ENCODE results near the gene RAB37. TPM values are rescaled to one million over a fixed set of nuclear protein-coding genes. Genes with fewer than 3 reads are reported as not detected.

The RAB37 gene
- total RNA-seq, 1 experiment from 2014 or later, result 8.9 TPM

GRCh38 chr17:74796866-74797265 lies 59.8 kb downstream of the RAB37 start:
- ChIA-PET POLR2A (interaction anchor here (0.6 kb wide), 1 partner anchor 965 kb away, joined by 7 read pairs; no protein-coding TSS in a partner anchor), CTCF (no interaction called here)
- no peaks in the 10 kb centered on the region for H3K4me1 Mint-ChIP-seq
- peaks cover 15% of the 10 kb centered on the region for H3K36me3 Mint-ChIP-seq
- H3K9me3 Mint-ChIP-seq, result no peaks in the 10 kb centered on the region
- H3K27ac Mint-ChIP-seq, result no peak overlapping the region
- ATAC-seq (no peak), DNase-seq (ENCODE audit: low spot score) (no peak)
- H3K4me3 Mint-ChIP-seq, result no peak overlapping the region
- H3K27me3 Mint-ChIP-seq (ENCODE audit: low read depth), result no peaks in the 10 kb centered on the region
- no peak for TF ChIP-seq GRHL2 (CRISPR knock-in tag; IDR thresholded peaks at IDR 0.05; ENCODE audit: insufficient replicate concordance, severe bottlenecking)
- no peak for TF ChIP-seq HMGXB4 (CRISPR knock-in tag; IDR thresholded peaks at IDR 0.05)
- no peak for TF ChIP-seq PREB (CRISPR knock-in tag; IDR thresholded peaks at IDR 0.05; ENCODE audit: borderline replicate concordance)
- no peak for TF ChIP-seq RELA (CRISPR knock-in tag; IDR thresholded peaks at IDR 0.05; ENCODE audit: borderline replicate concordance)
- TF ChIP-seq ZSCAN18 (CRISPR knock-in tag; IDR thresholded peaks at IDR 0.05), result no peak
- TF ChIP-seq ZNF219 (CRISPR knock-in tag; IDR thresholded peaks at IDR 0.05; ENCODE audit: borderline replicate concordance), result no peak
- TF ChIP-seq SP1 (CRISPR knock-in tag; conservative IDR thresholded peaks at IDR 0.05), result no peak
- no peak for TF ChIP-seq ZNF423 (CRISPR knock-in tag; IDR thresholded peaks at IDR 0.05)
- no peak for TF ChIP-seq ZNF396 (CRISPR knock-in tag; IDR thresholded peaks at IDR 0.05; ENCODE audit: borderline replicate concordance)
- no peak for TF ChIP-seq ERG (CRISPR knock-in tag; IDR thresholded peaks at IDR 0.05)
- no peak for TF ChIP-seq USF2 (CRISPR knock-in tag; IDR thresholded peaks at IDR 0.05)
- TF ChIP-seq MAX (CRISPR knock-in tag; IDR thresholded peaks at IDR 0.05), result no peak
- no peak for TF ChIP-seq HMGA2 (CRISPR knock-in tag; IDR thresholded peaks at IDR 0.05)
- no peak for TF ChIP-seq ZNF263 (CRISPR knock-in tag; IDR thresholded peaks at IDR 0.05; ENCODE audit: low read depth)

Small RNAs within 50 kb of the gene (microRNA-seq; reads per million reads assigned to microRNA genes)
- gene MIR3615 (ENCODE audit: borderline number of aligned reads), result 24.5 reads per million, percentile 42 among the genes with 10 or more reads in this experiment

Other genes with a start within 250 kb of the RAB37 start
- not detected in 3 replicates for gene CD300LB, start 205.8 kb upstream of the RAB37 start, total RNA-seq (2021)
- not detected in 3 replicates for gene CD300C, start 191.1 kb upstream of the RAB37 start, total RNA-seq (2021)
- not detected in 3 replicates for gene CD300H, start 169.7 kb upstream of the RAB37 start, total RNA-seq (2021)
- not detected in 3 replicates for gene CD300LD, start 145.0 kb upstream of the RAB37 start, total RNA-seq (2021)
- gene CD300E, start 113.5 kb upstream of the RAB37 start, total RNA-seq (2021), result not detected in 3 replicates
- gene CD300LF, start 24.3 kb upstream of the RAB37 start, total RNA-seq (2021), result not detected in 3 replicates
- gene NHERF1, start 11.4 kb downstream of the RAB37 start, total RNA-seq (2021), result 86.9 to 111 TPM (median 97.1 TPM) in 3 replicates
- gene NAT9, start 39.1 kb downstream of the RAB37 start, total RNA-seq (2021), result 66.0 to 71.2 TPM (median 67.1 TPM) in 3 replicates
- 0.14 to 0.31 TPM (median 0.23 TPM) in 3 replicates for gene GRIN2C, start 122.6 kb downstream of the RAB37 start, total RNA-seq (2021)
- 46.5 to 52.8 TPM (median 49.7 TPM) in 3 replicates for gene FDXR, start 135.7 kb downstream of the RAB37 start, total RNA-seq (2021)
- 1.1 to 2.2 TPM (median 1.2 TPM) in 3 replicates for gene FADS6, start 156.4 kb downstream of the RAB37 start, total RNA-seq (2021)
- gene USH1G, start 186.0 kb downstream of the RAB37 start, total RNA-seq (2021), result 1.9 to 2.9 TPM (median 2.6 TPM) in 3 replicates
- not detected in 3 replicates for gene OTOP2, start 187.0 kb downstream of the RAB37 start, total RNA-seq (2021)
- gene OTOP3, start 198.6 kb downstream of the RAB37 start, total RNA-seq (2021), result not detected in 3 replicates
- 16.7 to 19.4 TPM (median 19.3 TPM) in 3 replicates for gene HID1, start 235.5 kb downstream of the RAB37 start, total RNA-seq (2021)

Data from WTC11 (cell line).